Fibroblast of lung (primary cell): ENCODE measurements around the gene RALA.

Source experiments
- CTCF ChIP-seq, 2 donors: IDR thresholded peaks in 1 of 2; conservative IDR thresholded peaks in 1 of 2; 1 replicate in 1 of 2; 2 replicates in 1 of 2; pipeline ENCODE4 v1.5.1; 2011 to 2012; ENCODE audit warnings: low read length in 2 of 2, control low read depth in 1 of 2, inconsistent platforms in 1 of 2, low read depth in 1 of 2, mild to moderate bottlenecking in 1 of 2
- EZH2 ChIP-seq: IDR thresholded peaks from 2 replicates; pipeline ENCODE4 v1.5.1; 2012; ENCODE audit warnings: low read length, control low read depth, mild to moderate bottlenecking; ENCODE audit errors: missing control alignments

DNA sequence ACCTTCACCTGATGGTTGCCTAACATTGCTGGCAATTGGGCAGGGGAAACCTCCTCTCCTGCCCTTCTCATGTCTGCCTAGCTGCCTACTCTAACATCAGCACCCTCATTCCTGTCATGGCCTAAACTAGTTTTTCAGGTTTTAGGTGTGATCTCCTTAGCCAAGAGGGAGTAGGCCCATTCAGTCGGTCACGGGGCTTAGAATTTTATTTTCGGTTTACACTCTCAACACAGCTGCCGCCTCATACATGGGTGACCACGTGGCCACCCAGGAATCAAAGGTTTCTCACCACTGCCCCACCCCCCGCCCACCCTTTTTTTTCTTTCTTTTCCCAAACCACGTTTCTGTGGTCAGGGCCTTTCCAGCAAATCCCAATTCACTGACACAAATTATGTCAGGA, 97.2 kb downstream of the RALA start:
- no peak for TF ChIP-seq CTCF (conservative IDR thresholded peaks at IDR 0.05 in 1 of 2, IDR thresholded peaks at IDR 0.05 in 1 of 2; ENCODE audit: low read depth in 1 of 2, low read length in 2 of 2)
- no peak for TF ChIP-seq EZH2
